ENCODE data around the gene ECI2.

ECI2 gene

GRCh38 chr6:4134841-4135664 lies at the start of gene ECI2:
ECI2 (minus strand) TSS chr6:4135575; CDS start chr6:4135560, 15 bp downstream.
- Histone ChIP-seq H3K9me3 (ENCODE audit: control insufficient read depth in 1 of 2, low read length in 2 of 2) (no peaks in the 10 kb centered on the region), H3K27ac (ENCODE audit: low read length) (peak within 1 kb of the TSS; percentile 78), H3K27me3 (ENCODE audit: low read depth, low read length) (no peaks in the 10 kb centered on the region), H3K4me1 (ENCODE audit: control insufficient read depth in 1 of 2, insufficient read depth in 2 of 2, low read length in 2 of 2) (peaks cover 7 to 16% of the 10 kb centered on the region in 2 donors), H3K36me3 (ENCODE audit: control insufficient read depth in 1 of 2, insufficient read depth in 2 of 2, low read length in 2 of 2) (peaks cover 12 to 17% of the 10 kb centered on the region in 2 donors), H3K4me3 (ENCODE audit: low read depth in 1 of 2, low read length in 2 of 2) (peak within 1 kb of the TSS; percentile 88 to 89)

- H3K27ac ChIP-seq (ENCODE audit: low read length): no peak overlapping the region
- no peaks in the 10 kb centered on the region for H3K9me3 ChIP-seq (ENCODE audit: control insufficient read depth in 1 of 2, low read length in 2 of 2)
- H3K36me3 ChIP-seq (ENCODE audit: control insufficient read depth in 1 of 2, insufficient read depth in 2 of 2, low read length in 2 of 2): no peaks in the 10 kb centered on the region
- H3K4me3 ChIP-seq (ENCODE audit: low read depth in 1 of 2, low read length in 2 of 2): no peak overlapping the region
- H3K27me3 ChIP-seq (ENCODE audit: low read depth, low read length): no peaks in the 10 kb centered on the region
- H3K4me1 ChIP-seq (ENCODE audit: control insufficient read depth in 1 of 2, insufficient read depth in 2 of 2, low read length in 2 of 2): no peaks in the 10 kb centered on the region
Measured at GRCh38 chr6:4180652-4181255, 45.4 kb upstream of the ECI2 start.

- Histone ChIP-seq H3K4me3 (ENCODE audit: low read depth in 1 of 2, low read length in 2 of 2) (no peak overlapping the region), H3K4me1 (ENCODE audit: control insufficient read depth in 1 of 2, insufficient read depth in 2 of 2, low read length in 2 of 2) (no peaks in the 10 kb centered on the region), H3K27ac (ENCODE audit: low read length) (no peak overlapping the region), H3K9me3 (ENCODE audit: control insufficient read depth in 1 of 2, low read length in 2 of 2) (no peaks in the 10 kb centered on the region), H3K27me3 (ENCODE audit: low read depth, low read length) (no peaks in the 10 kb centered on the region), H3K36me3 (ENCODE audit: control insufficient read depth in 1 of 2, insufficient read depth in 2 of 2, low read length in 2 of 2) (no peaks in the 10 kb centered on the region)
Measured at GRCh38 chr6:4179960-4180651, 44.7 kb upstream of the ECI2 start.

- no peaks in the 10 kb centered on the region for H3K36me3 ChIP-seq (ENCODE audit: control insufficient read depth in 1 of 2, insufficient read depth in 2 of 2, low read length in 2 of 2)
- H3K4me1 ChIP-seq (ENCODE audit: control insufficient read depth in 1 of 2, insufficient read depth in 2 of 2, low read length in 2 of 2): no peaks in the 10 kb centered on the region
- H3K9me3 ChIP-seq (ENCODE audit: control insufficient read depth in 1 of 2, low read length in 2 of 2): no peaks in the 10 kb centered on the region
- H3K27ac ChIP-seq (ENCODE audit: low read length): no peak overlapping the region
- H3K4me3 ChIP-seq (ENCODE audit: low read depth in 1 of 2, low read length in 2 of 2): no peak overlapping the region
- no peaks in the 10 kb centered on the region for H3K27me3 ChIP-seq (ENCODE audit: low read depth, low read length)
Measured at GRCh38 chr6:4178737-4179333, 43.5 kb upstream of the ECI2 start.

- Histone ChIP-seq H3K27me3 (ENCODE audit: low read depth, low read length) (no peaks in the 10 kb centered on the region), H3K27ac (ENCODE audit: low read length) (no peak overlapping the region), H3K4me3 (ENCODE audit: low read depth in 1 of 2, low read length in 2 of 2) (no peak overlapping the region), H3K36me3 (ENCODE audit: control insufficient read depth in 1 of 2, insufficient read depth in 2 of 2, low read length in 2 of 2) (no peaks in the 10 kb centered on the region), H3K4me1 (ENCODE audit: control insufficient read depth in 1 of 2, insufficient read depth in 2 of 2, low read length in 2 of 2) (no peaks in the 10 kb centered on the region), H3K9me3 (ENCODE audit: control insufficient read depth in 1 of 2, low read length in 2 of 2) (no peaks in the 10 kb centered on the region)
Measured at GRCh38 chr6:4176907-4177306, 41.5 kb upstream of the ECI2 start.

GRCh38 chr6:4174042-4174441 lies 38.7 kb upstream of the ECI2 start:
- Histone ChIP-seq H3K4me1 (ENCODE audit: control insufficient read depth in 1 of 2, insufficient read depth in 2 of 2, low read length in 2 of 2) (no peaks in the 10 kb centered on the region), H3K27me3 (ENCODE audit: low read depth, low read length) (no peaks in the 10 kb centered on the region), H3K9me3 (ENCODE audit: control insufficient read depth in 1 of 2, low read length in 2 of 2) (no peaks in the 10 kb centered on the region), H3K36me3 (ENCODE audit: control insufficient read depth in 1 of 2, insufficient read depth in 2 of 2, low read length in 2 of 2) (no peaks in the 10 kb centered on the region), H3K4me3 (ENCODE audit: low read depth in 1 of 2, low read length in 2 of 2) (no peak overlapping the region), H3K27ac (ENCODE audit: low read length) (no peak overlapping the region)

- no peaks in the 10 kb centered on the region for H3K27me3 ChIP-seq (ENCODE audit: low read depth, low read length)
- H3K4me3 ChIP-seq (ENCODE audit: low read depth in 1 of 2, low read length in 2 of 2): no peak overlapping the region
- H3K9me3 ChIP-seq (ENCODE audit: control insufficient read depth in 1 of 2, low read length in 2 of 2): peaks cover 0 to 4% of the 10 kb centered on the region in 2 donors
- no peaks in the 10 kb centered on the region for H3K36me3 ChIP-seq (ENCODE audit: control insufficient read depth in 1 of 2, insufficient read depth in 2 of 2, low read length in 2 of 2)
- H3K4me1 ChIP-seq (ENCODE audit: control insufficient read depth in 1 of 2, insufficient read depth in 2 of 2, low read length in 2 of 2): no peaks in the 10 kb centered on the region
- no peak overlapping the region for H3K27ac ChIP-seq (ENCODE audit: low read length)
Measured at GRCh38 chr6:4172368-4172767, 37.0 kb upstream of the ECI2 start.

GRCh38 chr6:4170297-4170696 lies 34.9 kb upstream of the ECI2 start:
- Histone ChIP-seq H3K9me3 (ENCODE audit: control insufficient read depth in 1 of 2, low read length in 2 of 2) (peaks cover 0 to 4% of the 10 kb centered on the region in 2 donors), H3K36me3 (ENCODE audit: control insufficient read depth in 1 of 2, insufficient read depth in 2 of 2, low read length in 2 of 2) (no peaks in the 10 kb centered on the region), H3K4me3 (ENCODE audit: low read depth in 1 of 2, low read length in 2 of 2) (no peak overlapping the region), H3K27me3 (ENCODE audit: low read depth, low read length) (no peaks in the 10 kb centered on the region), H3K4me1 (ENCODE audit: control insufficient read depth in 1 of 2, insufficient read depth in 2 of 2, low read length in 2 of 2) (no peaks in the 10 kb centered on the region), H3K27ac (ENCODE audit: low read length) (no peak overlapping the region)

- Histone ChIP-seq H3K9me3 (ENCODE audit: control insufficient read depth in 1 of 2, low read length in 2 of 2) (peaks cover 0 to 4% of the 10 kb centered on the region in 2 donors), H3K4me1 (ENCODE audit: control insufficient read depth in 1 of 2, insufficient read depth in 2 of 2, low read length in 2 of 2) (no peaks in the 10 kb centered on the region), H3K4me3 (ENCODE audit: low read depth in 1 of 2, low read length in 2 of 2) (no peak overlapping the region), H3K27me3 (ENCODE audit: low read depth, low read length) (no peaks in the 10 kb centered on the region), H3K36me3 (ENCODE audit: control insufficient read depth in 1 of 2, insufficient read depth in 2 of 2, low read length in 2 of 2) (no peaks in the 10 kb centered on the region), H3K27ac (ENCODE audit: low read length) (no peak overlapping the region)
Measured at GRCh38 chr6:4169028-4169789, 33.8 kb upstream of the ECI2 start.

GRCh38 chr6:4167833-4168232 lies 32.5 kb upstream of the ECI2 start:
- no peaks in the 10 kb centered on the region for H3K4me1 ChIP-seq (ENCODE audit: control insufficient read depth in 1 of 2, insufficient read depth in 2 of 2, low read length in 2 of 2)
- H3K27ac ChIP-seq (ENCODE audit: low read length): no peak overlapping the region
- no peaks in the 10 kb centered on the region for H3K27me3 ChIP-seq (ENCODE audit: low read depth, low read length)
- H3K4me3 ChIP-seq (ENCODE audit: low read depth in 1 of 2, low read length in 2 of 2): no peak overlapping the region
- no peaks in the 10 kb centered on the region for H3K36me3 ChIP-seq (ENCODE audit: control insufficient read depth in 1 of 2, insufficient read depth in 2 of 2, low read length in 2 of 2)
- H3K9me3 ChIP-seq (ENCODE audit: control insufficient read depth in 1 of 2, low read length in 2 of 2): peaks cover 0 to 4% of the 10 kb centered on the region in 2 donors
